HEK293 (cell line): ENCODE results near the gene CCDC40.

Experiments
- BCL6B ChIP-seq: fragments of 450-650 bp; formaldehyde crosslinking; IDR thresholded peaks from 2 replicates; pipeline ENCODE4 v1.5.1; 2017; ENCODE audit warnings: missing biosample characterization, missing genetic modification characterization
- FEZF1 ChIP-seq: fragments of 450-650 bp; formaldehyde crosslinking; IDR thresholded peaks from 2 replicates; pipeline ENCODE4 v1.5.1; 2016; ENCODE audit warnings: missing biosample characterization, missing genetic modification characterization
- MYNN ChIP-seq: fragments of 450-650 bp; formaldehyde crosslinking; IDR thresholded peaks from 2 replicates; pipeline ENCODE4 v1.5.1; 2016; ENCODE audit warnings: missing biosample characterization, missing genetic modification characterization, borderline replicate concordance
- REPIN1 ChIP-seq: fragments of 450-650 bp; formaldehyde crosslinking; IDR thresholded peaks from 2 replicates; pipeline ENCODE4 v1.5.1; 2017; ENCODE audit warnings: missing biosample characterization, missing genetic modification characterization, low read depth
- YY1 ChIP-seq: fragments of 450-650 bp; formaldehyde crosslinking; IDR thresholded peaks from 2 replicates; pipeline ENCODE4 v1.5.1; 2018; ENCODE audit warnings: missing biosample characterization, missing genetic modification characterization
- ZBTB11 ChIP-seq: fragments of 450-650 bp; formaldehyde crosslinking; conservative IDR thresholded peaks from 2 replicates; pipeline ENCODE4 v1.5.1; 2016; ENCODE audit warnings: low read depth, missing biosample characterization, missing genetic modification characterization
- ZBTB8A ChIP-seq: fragments of 450-650 bp; formaldehyde crosslinking; IDR thresholded peaks from 2 replicates; pipeline ENCODE4 v1.5.1; 2016; ENCODE audit warnings: missing biosample characterization, missing genetic modification characterization
- ZNF146 ChIP-seq: fragments of 450-650 bp; formaldehyde crosslinking; IDR thresholded peaks from 2 replicates; pipeline ENCODE4 v1.5.1; 2016; ENCODE audit warnings: missing biosample characterization, missing genetic modification characterization
- ZNF2 ChIP-seq: fragments of 450-650 bp; formaldehyde crosslinking; IDR thresholded peaks from 2 replicates; pipeline ENCODE4 v1.5.1; 2016; ENCODE audit warnings: missing biosample characterization, missing genetic modification characterization
- ZNF280D ChIP-seq: fragments of 450-650 bp; formaldehyde crosslinking; IDR thresholded peaks from 2 replicates; pipeline ENCODE4 v1.5.1; 2016; ENCODE audit warnings: missing biosample characterization, missing genetic modification characterization
- ZNF311 ChIP-seq: fragments of 450-650 bp; formaldehyde crosslinking; IDR thresholded peaks from 2 replicates; pipeline ENCODE4 v1.5.1; 2017; ENCODE audit warnings: missing biosample characterization, missing genetic modification characterization, borderline replicate concordance
- ZNF366 ChIP-seq: fragments of 450-650 bp; formaldehyde crosslinking; conservative IDR thresholded peaks from 2 replicates; pipeline ENCODE4 v1.5.1; 2016; ENCODE audit warnings: missing biosample characterization, missing genetic modification characterization
- ZNF521 ChIP-seq: fragments of 450-650 bp; formaldehyde crosslinking; IDR thresholded peaks from 2 replicates; pipeline ENCODE4 v1.5.1; 2017; ENCODE audit warnings: missing biosample characterization, mild to moderate bottlenecking, missing genetic modification characterization
- ZNF664 ChIP-seq: fragments of 450-650 bp; formaldehyde crosslinking; IDR thresholded peaks from 2 replicates; pipeline ENCODE4 v1.5.1; 2016; ENCODE audit warnings: missing biosample characterization, missing genetic modification characterization
- ZNF785 ChIP-seq: fragments of 450-650 bp; formaldehyde crosslinking; IDR thresholded peaks from 2 replicates; pipeline ENCODE4 v1.5.1; 2016; ENCODE audit warnings: missing biosample characterization, missing genetic modification characterization
- ZNF792 ChIP-seq: fragments of 450-650 bp; formaldehyde crosslinking; IDR thresholded peaks from 2 replicates; pipeline ENCODE4 v1.5.1; 2016; ENCODE audit warnings: missing biosample characterization, missing genetic modification characterization
- ZSCAN23 ChIP-seq: fragments of 450-650 bp; formaldehyde crosslinking; IDR thresholded peaks from 2 replicates; pipeline ENCODE4 v1.5.1; 2016; ENCODE audit warnings: missing biosample characterization, missing genetic modification characterization
- ZXDB ChIP-seq: fragments of 450-650 bp; formaldehyde crosslinking; IDR thresholded peaks from 2 replicates; pipeline ENCODE4 v1.5.1; 2016; ENCODE audit warnings: missing biosample characterization, missing genetic modification characterization
- TF ChIP-seq, protein P1 (sequence below): fragments of 450-650 bp; formaldehyde crosslinking; IDR thresholded peaks from 2 replicates; pipeline ENCODE4 v1.5.1; 2016; ENCODE audit warnings: missing biosample characterization, missing genetic modification characterization
- TF ChIP-seq, protein P2 (sequence below): fragments of 450-650 bp; IDR thresholded peaks from 2 replicates; pipeline ENCODE4 v1.5.1; 2018; ENCODE audit warnings: missing biosample characterization, missing genetic modification characterization
- TF ChIP-seq, protein P3 (sequence below): fragments of 450-650 bp; formaldehyde crosslinking; IDR thresholded peaks from 2 replicates; pipeline ENCODE4 v1.5.1; 2016; ENCODE audit warnings: missing biosample characterization, missing genetic modification characterization
- TF ChIP-seq, protein P4 (sequence below): fragments of 450-650 bp; formaldehyde crosslinking; IDR thresholded peaks from 2 replicates; pipeline ENCODE4 v1.5.1; 2016; ENCODE audit warnings: missing biosample characterization, missing genetic modification characterization, low read depth
- TF ChIP-seq, protein P5 (sequence below): fragments of 450-650 bp; formaldehyde crosslinking; IDR thresholded peaks from 2 replicates; pipeline ENCODE4 v1.5.1; 2016; ENCODE audit warnings: missing biosample characterization, missing genetic modification characterization

The CCDC40 gene

DNA sequence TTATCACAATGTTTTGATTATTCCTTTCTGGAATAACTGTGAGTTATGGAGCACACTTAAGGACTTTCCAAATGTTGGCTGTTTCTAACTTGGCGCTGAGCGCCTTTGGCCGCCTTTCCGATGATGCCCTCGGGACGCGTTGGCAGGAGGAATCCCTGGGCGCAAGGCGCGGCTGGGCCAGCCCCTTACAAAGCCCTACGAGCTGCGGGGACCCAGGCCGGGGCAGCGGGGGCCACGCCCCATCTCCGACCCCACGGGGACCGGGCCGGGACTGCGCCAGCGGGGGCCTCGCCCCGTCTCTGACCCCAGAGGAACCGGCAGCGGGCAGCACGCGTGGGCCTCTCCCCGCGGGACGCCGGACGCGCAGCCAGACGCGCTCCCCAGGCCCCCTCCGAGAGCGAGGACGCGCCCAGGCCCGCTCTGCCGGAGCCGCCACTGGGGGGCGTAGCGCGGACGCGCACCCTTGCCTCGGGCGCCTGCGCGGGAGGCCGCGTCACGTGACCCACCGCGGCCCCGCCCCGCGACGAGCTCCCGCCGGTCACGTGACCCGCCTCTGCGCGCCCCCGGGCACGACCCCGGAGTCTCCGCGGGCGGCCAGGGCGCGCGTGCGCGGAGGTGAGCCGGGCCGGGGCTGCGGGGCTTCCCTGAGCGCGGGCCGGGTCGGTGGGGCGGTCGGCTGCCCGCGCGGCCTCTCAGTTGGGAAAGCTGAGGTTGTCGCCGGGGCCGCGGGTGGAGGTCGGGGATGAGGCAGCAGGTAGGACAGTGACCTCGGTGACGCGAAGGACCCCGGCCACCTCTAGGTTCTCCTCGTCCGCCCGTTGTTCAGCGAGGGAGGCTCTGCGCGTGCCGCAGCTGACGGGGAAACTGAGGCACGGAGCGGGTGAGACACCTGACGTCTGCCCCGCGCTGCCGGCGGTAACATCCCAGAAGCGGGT lies 64.8 kb downstream of the CCDC40 start, which contains the start of gene GAA (continued):
- TF ChIP-seq ZNF792 (tag by site-specific recombination) (no peak), ZNF664 (tag by site-specific recombination) (no peak), YY1 (tag by site-specific recombination) (0 out of 2 replicates have a peak, but pooled peaks have one; percentile 29), MYNN (no peak), ZXDB (tag by site-specific recombination) (peak; percentile 86), ZNF311 (tag by site-specific recombination) (no peak), REPIN1 (tag by site-specific recombination) (no peak), ZBTB11 (tag by site-specific recombination) (no peak), ZSCAN23 (tag by site-specific recombination) (no peak), ZNF366 (tag by site-specific recombination) (no peak), BCL6B (tag by site-specific recombination) (no peak), ZNF2 (tag by site-specific recombination) (no peak), ZNF785 (tag by site-specific recombination) (peak; percentile 42; the same call in 1 of the 2 replicates), ZNF146 (tag by site-specific recombination) (no peak), ZBTB8A (tag by site-specific recombination) (peak; percentile 96), ZNF521 (tag by site-specific recombination) (no peak), FEZF1 (tag by site-specific recombination) (no peak), ZNF280D (tag by site-specific recombination) (no peak)
- TF ChIP-seq, protein P1, sequence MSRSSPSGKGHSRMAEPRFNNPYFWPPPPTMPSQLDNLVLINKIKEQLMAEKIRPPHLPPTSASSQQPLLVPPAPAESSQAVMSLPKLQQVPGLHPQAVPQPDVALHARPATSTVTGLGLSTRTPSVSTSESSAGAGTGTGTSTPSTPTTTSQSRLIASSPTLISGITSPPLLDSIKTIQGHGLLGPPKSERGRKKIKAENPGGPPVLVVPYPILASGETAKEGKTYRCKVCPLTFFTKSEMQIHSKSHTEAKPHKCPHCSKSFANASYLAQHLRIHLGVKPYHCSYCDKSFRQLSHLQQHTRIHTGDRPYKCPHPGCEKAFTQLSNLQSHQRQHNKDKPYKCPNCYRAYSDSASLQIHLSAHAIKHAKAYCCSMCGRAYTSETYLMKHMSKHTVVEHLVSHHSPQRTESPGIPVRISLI (tag by site-specific recombination), result no peak
- TF ChIP-seq, protein P2, sequence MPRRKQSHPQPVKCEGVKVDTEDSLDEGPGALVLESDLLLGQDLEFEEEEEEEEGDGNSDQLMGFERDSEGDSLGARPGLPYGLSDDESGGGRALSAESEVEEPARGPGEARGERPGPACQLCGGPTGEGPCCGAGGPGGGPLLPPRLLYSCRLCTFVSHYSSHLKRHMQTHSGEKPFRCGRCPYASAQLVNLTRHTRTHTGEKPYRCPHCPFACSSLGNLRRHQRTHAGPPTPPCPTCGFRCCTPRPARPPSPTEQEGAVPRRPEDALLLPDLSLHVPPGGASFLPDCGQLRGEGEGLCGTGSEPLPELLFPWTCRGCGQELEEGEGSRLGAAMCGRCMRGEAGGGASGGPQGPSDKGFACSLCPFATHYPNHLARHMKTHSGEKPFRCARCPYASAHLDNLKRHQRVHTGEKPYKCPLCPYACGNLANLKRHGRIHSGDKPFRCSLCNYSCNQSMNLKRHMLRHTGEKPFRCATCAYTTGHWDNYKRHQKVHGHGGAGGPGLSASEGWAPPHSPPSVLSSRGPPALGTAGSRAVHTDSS (tag by site-specific recombination), result 0 out of 2 replicates have a peak, but pooled peaks have one; percentile 19
- TF ChIP-seq, protein P3, sequence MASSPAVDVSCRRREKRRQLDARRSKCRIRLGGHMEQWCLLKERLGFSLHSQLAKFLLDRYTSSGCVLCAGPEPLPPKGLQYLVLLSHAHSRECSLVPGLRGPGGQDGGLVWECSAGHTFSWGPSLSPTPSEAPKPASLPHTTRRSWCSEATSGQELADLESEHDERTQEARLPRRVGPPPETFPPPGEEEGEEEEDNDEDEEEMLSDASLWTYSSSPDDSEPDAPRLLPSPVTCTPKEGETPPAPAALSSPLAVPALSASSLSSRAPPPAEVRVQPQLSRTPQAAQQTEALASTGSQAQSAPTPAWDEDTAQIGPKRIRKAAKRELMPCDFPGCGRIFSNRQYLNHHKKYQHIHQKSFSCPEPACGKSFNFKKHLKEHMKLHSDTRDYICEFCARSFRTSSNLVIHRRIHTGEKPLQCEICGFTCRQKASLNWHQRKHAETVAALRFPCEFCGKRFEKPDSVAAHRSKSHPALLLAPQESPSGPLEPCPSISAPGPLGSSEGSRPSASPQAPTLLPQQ (tag by site-specific recombination), result peak; percentile 42; the same call in 1 of the 2 replicates
- TF ChIP-seq, protein P4, sequence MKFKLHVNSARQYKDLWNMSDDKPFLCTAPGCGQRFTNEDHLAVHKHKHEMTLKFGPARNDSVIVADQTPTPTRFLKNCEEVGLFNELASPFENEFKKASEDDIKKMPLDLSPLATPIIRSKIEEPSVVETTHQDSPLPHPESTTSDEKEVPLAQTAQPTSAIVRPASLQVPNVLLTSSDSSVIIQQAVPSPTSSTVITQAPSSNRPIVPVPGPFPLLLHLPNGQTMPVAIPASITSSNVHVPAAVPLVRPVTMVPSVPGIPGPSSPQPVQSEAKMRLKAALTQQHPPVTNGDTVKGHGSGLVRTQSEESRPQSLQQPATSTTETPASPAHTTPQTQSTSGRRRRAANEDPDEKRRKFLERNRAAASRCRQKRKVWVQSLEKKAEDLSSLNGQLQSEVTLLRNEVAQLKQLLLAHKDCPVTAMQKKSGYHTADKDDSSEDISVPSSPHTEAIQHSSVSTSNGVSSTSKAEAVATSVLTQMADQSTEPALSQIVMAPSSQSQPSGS (tag by site-specific recombination), result no peak
- TF ChIP-seq, protein P5, sequence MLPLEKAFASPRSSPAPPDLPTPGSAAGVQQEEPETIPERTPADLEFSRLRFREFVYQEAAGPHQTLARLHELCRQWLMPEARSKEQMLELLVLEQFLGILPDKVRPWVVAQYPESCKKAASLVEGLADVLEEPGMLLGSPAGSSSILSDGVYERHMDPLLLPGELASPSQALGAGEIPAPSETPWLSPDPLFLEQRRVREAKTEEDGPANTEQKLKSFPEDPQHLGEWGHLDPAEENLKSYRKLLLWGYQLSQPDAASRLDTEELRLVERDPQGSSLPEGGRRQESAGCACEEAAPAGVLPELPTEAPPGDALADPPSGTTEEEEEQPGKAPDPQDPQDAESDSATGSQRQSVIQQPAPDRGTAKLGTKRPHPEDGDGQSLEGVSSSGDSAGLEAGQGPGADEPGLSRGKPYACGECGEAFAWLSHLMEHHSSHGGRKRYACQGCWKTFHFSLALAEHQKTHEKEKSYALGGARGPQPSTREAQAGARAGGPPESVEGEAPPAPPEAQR (tag by site-specific recombination), result no peak
